Pons (tissue), 1 donor: ENCODE results near the gene SPTBN4.
"Not testable (repeated sequence)": the region's sequence is repeated elsewhere in the genome, so short reads cannot be mapped to it uniquely, and the experiment has no call there.

ENCODE experiments used
- DNase-seq: peaks from one replicate; pipeline ENCODE4 v3.0.0-alpha.2; 2016; ENCODE audit warnings: low spot score

SPTBN4 gene

GRCh38 chr19:40530091-40530901 lies 63.5 kb downstream of the SPTBN4 start:
- DNase-seq = no peak

GRCh38 chr19:40533508-40533907 lies 66.7 kb downstream of the SPTBN4 start:
- DNase-seq = no peak

GRCh38 chr19:40534148-40534547 lies 67.3 kb downstream of the SPTBN4 start:
- no peak for DNase-seq

GRCh38 chr19:40539070-40539469 lies 72.3 kb downstream of the SPTBN4 start:
- DNase-seq = peak; percentile 15

GRCh38 chr19:40542202-40542859 lies 75.5 kb downstream of the SPTBN4 start:
- peak; percentile 20 for DNase-seq

- no peak for DNase-seq
These were observed 76.3 kb downstream of the SPTBN4 start for GRCh38 chr19:40543029-40543597.

GRCh38 chr19:40546153-40546841 lies 79.5 kb downstream of the SPTBN4 start:
- not testable (repeated sequence) for DNase-seq

GRCh38 chr19:40547190-40547589 lies 80.4 kb downstream of the SPTBN4 start:
- not testable (repeated sequence) for DNase-seq

DNA sequence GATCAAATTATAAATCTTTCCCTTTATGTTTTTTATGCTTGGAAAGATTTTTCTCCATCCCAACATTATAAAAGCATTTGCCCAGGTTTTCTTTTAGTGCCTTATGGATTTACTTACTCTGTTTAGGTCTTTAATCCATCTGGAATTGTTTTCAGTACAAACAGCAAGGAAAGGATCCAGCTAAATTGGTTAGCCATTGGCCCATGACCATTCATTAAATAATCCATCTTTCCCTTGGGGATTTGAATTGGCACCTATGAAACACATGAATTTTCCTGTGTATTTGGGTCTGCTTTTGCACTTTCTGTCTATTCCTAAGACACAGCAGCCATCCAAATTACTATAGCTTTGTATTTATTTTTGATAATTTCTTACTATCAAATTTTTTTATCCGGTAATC lies 81.0 kb downstream of the SPTBN4 start:
- no peak for DNase-seq

GRCh38 chr19:40549007-40549708 lies 82.4 kb downstream of the SPTBN4 start:
- DNase-seq = no peak

DNA sequence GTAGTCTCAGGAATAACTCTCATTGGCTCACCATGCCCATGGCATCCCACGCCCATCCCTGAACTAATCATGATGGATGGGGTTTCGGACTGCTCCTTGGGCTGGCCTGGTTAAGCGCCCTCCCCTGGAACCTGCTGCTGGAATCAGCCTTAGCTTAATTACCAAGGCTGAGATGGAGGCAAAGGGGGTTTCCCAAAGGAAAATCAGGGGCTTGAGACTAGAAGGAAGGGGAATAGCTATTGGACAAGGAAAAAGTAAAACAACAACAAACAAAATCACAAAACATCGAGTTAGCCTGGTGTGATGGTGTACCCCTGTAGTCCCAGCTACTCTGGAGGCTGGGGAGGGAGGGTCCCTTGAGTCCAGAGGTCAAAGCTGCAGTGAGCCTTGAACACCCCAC lies 84.2 kb downstream of the SPTBN4 start:
- no peak for DNase-seq

GRCh38 chr19:40552848-40553247 lies 86.0 kb downstream of the SPTBN4 start:
- DNase-seq = no peak

DNA sequence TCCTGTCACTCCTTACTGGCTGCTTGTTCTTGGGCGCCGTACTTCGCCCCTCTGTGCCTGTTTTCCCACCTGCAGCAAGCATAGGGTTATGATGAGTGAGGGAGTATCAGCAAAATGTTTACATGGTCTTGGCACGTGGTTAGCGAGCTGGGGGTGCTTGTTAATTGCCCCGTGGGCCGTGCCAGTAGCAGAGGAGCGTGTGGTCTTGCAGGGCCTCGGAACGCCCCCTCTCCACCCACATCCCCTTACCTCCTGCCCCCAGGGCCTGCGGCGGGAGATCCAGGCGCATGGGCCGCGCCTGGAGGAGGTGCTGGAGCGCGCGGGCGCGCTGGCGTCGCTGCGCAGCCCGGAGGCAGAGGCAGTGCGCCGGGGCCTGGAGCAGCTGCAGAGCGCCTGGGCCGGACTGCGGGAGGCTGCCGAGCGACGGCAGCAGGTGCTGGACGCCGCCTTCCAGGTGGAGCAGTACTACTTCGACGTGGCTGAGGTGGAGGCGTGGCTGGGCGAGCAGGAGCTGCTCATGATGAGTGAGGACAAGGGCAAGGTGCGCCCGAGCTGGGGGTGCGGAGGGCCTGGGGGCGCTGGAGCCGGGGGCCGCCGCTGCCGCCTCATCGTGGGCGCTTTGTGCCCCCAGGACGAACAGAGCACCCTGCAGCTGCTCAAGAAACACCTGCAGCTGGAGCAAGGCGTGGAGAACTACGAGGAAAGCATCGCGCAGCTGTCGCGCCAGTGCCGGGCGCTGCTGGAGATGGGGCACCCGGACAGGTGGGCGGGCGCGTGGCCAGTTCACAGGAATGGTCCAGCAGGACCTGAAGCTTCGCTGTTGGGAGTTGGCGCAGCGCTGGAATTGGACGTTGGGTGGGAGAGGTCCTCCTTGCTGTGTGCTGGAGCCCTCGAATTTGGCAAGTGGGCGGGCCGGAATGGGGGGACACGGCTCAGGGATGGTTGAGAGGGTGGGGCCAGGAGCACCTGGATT lies 87.4 kb downstream of the SPTBN4 start:
- no peak for DNase-seq

GRCh38 chr19:40555978-40556689 lies 89.3 kb downstream of the SPTBN4 start:
- no peak for DNase-seq

DNA sequence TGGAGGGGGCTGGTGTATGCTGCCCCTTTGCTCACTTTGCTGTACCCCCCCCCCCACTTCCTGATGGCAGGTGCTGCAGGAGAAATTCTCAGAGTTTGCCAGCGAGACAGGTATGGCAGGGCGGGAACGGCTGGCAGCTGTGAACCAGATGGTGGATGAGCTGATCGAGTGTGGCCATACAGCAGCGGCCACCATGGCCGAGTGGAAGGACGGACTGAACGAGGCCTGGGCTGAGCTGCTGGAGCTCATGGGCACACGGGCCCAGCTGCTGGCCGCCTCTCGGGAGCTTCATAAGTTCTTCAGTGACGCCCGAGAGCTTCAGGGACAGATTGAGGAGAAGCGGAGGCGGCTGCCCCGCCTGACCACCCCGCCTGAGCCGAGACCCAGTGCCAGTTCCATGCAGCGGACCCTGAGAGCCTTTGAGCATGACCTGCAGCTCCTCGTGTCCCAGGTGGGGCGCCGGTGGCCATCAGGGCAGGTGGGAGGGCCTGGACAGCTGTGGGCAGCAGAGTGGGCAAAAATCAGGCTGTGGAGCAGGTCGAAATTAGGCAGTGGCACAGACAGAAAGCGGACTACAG lies 90.2 kb downstream of the SPTBN4 start:
- DNase-seq = no peak

DNA sequence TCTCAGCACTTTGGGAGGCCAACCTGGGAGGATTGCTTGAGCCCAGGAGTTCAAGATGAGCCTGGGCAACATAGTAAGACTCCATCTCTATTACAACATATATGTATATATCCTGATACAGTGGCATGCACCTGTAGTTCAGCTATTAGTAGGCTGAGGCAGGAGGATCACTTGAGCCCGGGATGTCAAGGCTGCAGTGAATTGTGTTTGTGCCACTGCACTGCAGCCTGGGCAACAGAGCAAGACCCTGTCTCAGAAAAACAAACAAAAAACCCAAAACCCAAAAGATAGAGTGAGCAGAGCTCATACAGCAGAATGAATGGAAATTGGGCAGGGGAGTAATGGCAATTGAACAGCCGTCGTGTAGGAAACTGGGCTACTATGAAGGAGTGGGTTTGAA lies 92.6 kb downstream of the SPTBN4 start:
- DNase-seq = no peak

DNA sequence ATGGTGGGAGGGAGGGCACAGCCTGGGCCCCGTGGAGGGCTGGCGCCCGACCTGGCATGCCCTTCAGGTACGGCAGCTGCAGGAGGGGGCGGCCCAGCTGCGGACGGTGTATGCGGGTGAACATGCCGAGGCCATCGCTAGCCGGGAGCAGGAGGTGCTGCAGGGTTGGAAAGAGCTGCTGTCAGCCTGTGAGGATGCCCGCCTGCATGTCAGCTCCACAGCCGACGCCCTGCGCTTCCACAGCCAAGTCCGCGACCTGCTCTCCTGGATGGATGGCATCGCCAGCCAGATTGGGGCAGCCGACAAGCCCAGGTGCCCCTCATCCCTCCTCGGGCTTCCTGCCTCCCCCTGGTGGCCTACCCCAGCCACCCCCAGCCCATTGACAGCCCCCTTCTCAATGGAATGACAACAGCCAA lies 93.3 kb downstream of the SPTBN4 start:
- DNase-seq = no peak

DNA sequence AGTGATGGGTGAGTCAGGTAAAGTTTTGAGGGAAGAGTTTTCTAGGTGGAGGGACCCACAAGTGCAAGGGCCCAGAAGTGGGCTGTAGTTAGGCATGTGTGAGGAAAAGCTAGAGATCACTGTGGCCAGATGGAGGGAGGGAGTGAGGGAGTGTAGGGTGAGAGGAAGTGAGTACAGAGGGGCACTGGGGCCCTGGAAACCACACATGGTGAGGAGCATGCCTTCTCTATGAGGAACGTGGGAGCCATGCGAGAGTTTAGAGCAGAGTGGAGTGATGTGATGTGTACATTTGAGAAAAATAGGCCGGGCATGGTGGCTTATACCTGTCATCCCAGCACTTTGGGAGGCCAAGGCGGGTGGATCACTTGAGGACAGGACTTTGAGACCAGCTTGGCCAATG lies 95.1 kb downstream of the SPTBN4 start:
- no peak for DNase-seq

- DNase-seq = not testable (repeated sequence)
These were observed 97.7 kb downstream of the SPTBN4 start for GRCh38 chr19:40564535-40564934.

- DNase-seq = no peak
These were observed 98.6 kb downstream of the SPTBN4 start for GRCh38 chr19:40565355-40565754.
